ENCODE results near the gene SLC29A4.
"Not testable (repeated sequence)": the region's sequence is repeated elsewhere in the genome, so short reads cannot be mapped to it uniquely, and the experiment has no call there.

Gene SLC29A4

GRCh38 chr7:5282543-5283316 is at the start of gene SLC29A4:
Gene SLC29A4 (plus strand): TSS chr7:5282943. CDS start chr7:5287817, 4,874 bp downstream.
- peak; percentile 57 for ATAC-seq (ENCODE audit: low read depth)
- DNase-seq (ENCODE audit: low spot score in 2 of 2), result no peak
- no peaks in the 10 kb centered on the region for H3K9me3 Mint-ChIP-seq
- H3K27ac Mint-ChIP-seq, result no peak within 1 kb of the TSS
- H3K4me3 Mint-ChIP-seq, result peak within 1 kb of the TSS; percentile 17
- H3K27me3 Mint-ChIP-seq, result peaks cover 14% of the 10 kb centered on the region
- no peaks in the 10 kb centered on the region for H3K36me3 Mint-ChIP-seq
- no peaks in the 10 kb centered on the region for H3K4me1 Mint-ChIP-seq

- ATAC-seq (ENCODE audit: low read depth) (peak; percentile 21), DNase-seq (ENCODE audit: low spot score in 2 of 2) (no peak)
- Mint-ChIP-seq H3K4me3 (peak overlapping the region; percentile 24), H3K27me3 (peaks cover 4% of the 10 kb centered on the region), H3K36me3 (peaks cover 6% of the 10 kb centered on the region), H3K27ac (peak overlapping the region; percentile 32), H3K9me3 (no peaks in the 10 kb centered on the region), H3K4me1 (peaks cover 46% of the 10 kb centered on the region)
Measured at GRCh38 chr7:5234852-5235831, 47.6 kb upstream of the SLC29A4 start.

GRCh38 chr7:5237286-5237685 is 45.5 kb upstream of the SLC29A4 start:
- peaks cover 33% of the 10 kb centered on the region for H3K4me1 Mint-ChIP-seq

GRCh38 chr7:5238500-5238899 is 44.2 kb upstream of the SLC29A4 start:
- no peak for DNase-seq (ENCODE audit: low spot score in 2 of 2)
- H3K4me1 Mint-ChIP-seq, result peaks cover 26% of the 10 kb centered on the region
- peak overlapping the region; percentile 68 for H3K27ac Mint-ChIP-seq
- H3K36me3 Mint-ChIP-seq, result no peaks in the 10 kb centered on the region
- no peaks in the 10 kb centered on the region for H3K9me3 Mint-ChIP-seq
- peaks cover 4% of the 10 kb centered on the region for H3K27me3 Mint-ChIP-seq
- no peak overlapping the region for H3K4me3 Mint-ChIP-seq
- ATAC-seq (ENCODE audit: low read depth), result no peak

More at GRCh38 chr7:5237286-5237685, 45.5 kb upstream of the SLC29A4 start:
- Mint-ChIP-seq H3K9me3 (no peaks in the 10 kb centered on the region), H3K36me3 (no peaks in the 10 kb centered on the region), H3K27me3 (peaks cover 4% of the 10 kb centered on the region), H3K27ac (no peak overlapping the region), H3K4me3 (peak overlapping the region; percentile 59)
- no peak for DNase-seq (ENCODE audit: low spot score in 2 of 2)
- ATAC-seq (ENCODE audit: low read depth), result no peak

GRCh38 chr7:5243261-5243660 is 39.5 kb upstream of the SLC29A4 start:
- Mint-ChIP-seq H3K9me3 (peaks cover 2% of the 10 kb centered on the region), H3K4me1 (peaks cover 11% of the 10 kb centered on the region), H3K36me3 (no peaks in the 10 kb centered on the region), H3K4me3 (no peak overlapping the region), H3K27ac (no peak overlapping the region), H3K27me3 (peaks cover 2% of the 10 kb centered on the region)
- DNase-seq (ENCODE audit: low spot score in 2 of 2) (no peak), ATAC-seq (ENCODE audit: low read depth) (no peak)

GRCh38 chr7:5248201-5248885 is 34.4 kb upstream of the SLC29A4 start:
- ATAC-seq (ENCODE audit: low read depth) (no peak), DNase-seq (ENCODE audit: low spot score in 2 of 2) (no peak)
- Mint-ChIP-seq H3K27ac (no peak overlapping the region), H3K9me3 (peaks cover 2% of the 10 kb centered on the region), H3K36me3 (no peaks in the 10 kb centered on the region), H3K27me3 (peaks cover 2% of the 10 kb centered on the region), H3K4me3 (no peak overlapping the region), H3K4me1 (no peaks in the 10 kb centered on the region)

GRCh38 chr7:5250787-5251186 is 32.0 kb upstream of the SLC29A4 start:
- H3K27me3 Mint-ChIP-seq; H3K4me3 Mint-ChIP-seq; H3K9me3 Mint-ChIP-seq; H3K4me1 Mint-ChIP-seq; H3K27ac Mint-ChIP-seq; DNase-seq (ENCODE audit: low spot score in 2 of 2); ATAC-seq (ENCODE audit: low read depth); H3K36me3 Mint-ChIP-seq: not testable (repeated sequence)

- not testable (repeated sequence) for ATAC-seq (ENCODE audit: low read depth); H3K36me3 Mint-ChIP-seq; H3K4me1 Mint-ChIP-seq; H3K27ac Mint-ChIP-seq; H3K4me3 Mint-ChIP-seq; H3K9me3 Mint-ChIP-seq; H3K27me3 Mint-ChIP-seq; DNase-seq (ENCODE audit: low spot score in 2 of 2)
Measured at GRCh38 chr7:5253529-5253928, 29.2 kb upstream of the SLC29A4 start.

- H3K36me3 Mint-ChIP-seq; H3K27ac Mint-ChIP-seq; H3K9me3 Mint-ChIP-seq; H3K27me3 Mint-ChIP-seq; H3K4me1 Mint-ChIP-seq; ATAC-seq (ENCODE audit: low read depth); DNase-seq (ENCODE audit: low spot score in 2 of 2); H3K4me3 Mint-ChIP-seq: not testable (repeated sequence)
Measured at GRCh38 chr7:5254371-5254770, 28.4 kb upstream of the SLC29A4 start.

GRCh38 chr7:5255832-5256231 is 26.9 kb upstream of the SLC29A4 start:
- H3K27me3 Mint-ChIP-seq, result peaks cover 4% of the 10 kb centered on the region
- no peak overlapping the region for H3K4me3 Mint-ChIP-seq
- no peaks in the 10 kb centered on the region for H3K9me3 Mint-ChIP-seq
- ATAC-seq (ENCODE audit: low read depth), result no peak
- H3K27ac Mint-ChIP-seq, result no peak overlapping the region
- no peaks in the 10 kb centered on the region for H3K36me3 Mint-ChIP-seq
- no peak for DNase-seq (ENCODE audit: low spot score in 2 of 2)
- no peaks in the 10 kb centered on the region for H3K4me1 Mint-ChIP-seq

- not testable (repeated sequence) for ATAC-seq (ENCODE audit: low read depth); H3K4me3 Mint-ChIP-seq; H3K27me3 Mint-ChIP-seq; H3K36me3 Mint-ChIP-seq; H3K4me1 Mint-ChIP-seq; DNase-seq (ENCODE audit: low spot score in 2 of 2); H3K9me3 Mint-ChIP-seq; H3K27ac Mint-ChIP-seq
Measured at GRCh38 chr7:5260530-5261068, 22.1 kb upstream of the SLC29A4 start.

- H3K4me1 Mint-ChIP-seq; H3K9me3 Mint-ChIP-seq; DNase-seq (ENCODE audit: low spot score in 2 of 2); H3K27me3 Mint-ChIP-seq; H3K4me3 Mint-ChIP-seq; H3K27ac Mint-ChIP-seq; H3K36me3 Mint-ChIP-seq; ATAC-seq (ENCODE audit: low read depth): not testable (repeated sequence)
Measured at GRCh38 chr7:5263066-5263465, 19.7 kb upstream of the SLC29A4 start.

- Mint-ChIP-seq H3K36me3 (peaks cover 2% of the 10 kb centered on the region), H3K27me3 (peaks cover 9% of the 10 kb centered on the region), H3K4me3 (no peak overlapping the region), H3K27ac (no peak overlapping the region), H3K9me3 (no peaks in the 10 kb centered on the region), H3K4me1 (no peaks in the 10 kb centered on the region)
- no peak for DNase-seq (ENCODE audit: low spot score in 2 of 2)
- no peak for ATAC-seq (ENCODE audit: low read depth)
Measured at GRCh38 chr7:5265320-5266190, 17.2 kb upstream of the SLC29A4 start.
